Measurements from ENCODE around the gene ARID1A. TPM values are rescaled to one million over a fixed set of nuclear protein-coding genes. Genes with fewer than 3 reads are reported as not detected.

Gene ARID1A
- total and polyA plus RNA-seq, 2 of the 8 experiments (the other 6 are each of a cell fraction or from before 2014, with no cell fraction given): 52.1 to 103 TPM

- ChIA-PET POLR2A (ENCODE audit: partially characterized antibody) (interaction anchor here (1.6 kb wide), 1 partner anchor 62 kb away, joined by 3 read pairs; the partner anchor contains the start of gene GPN2), CTCF (ENCODE audit: partially characterized antibody) (interaction anchor here (12.8 kb wide), 1 partner anchor 31 kb away, joined by 125 read pairs; the partner anchor contains the start of gene SFN)
- Histone ChIP-seq H3K18ac (ENCODE audit: extremely low read depth, low read length) (no peak overlapping the region; the same call in 1 of the 2 replicates), H3K9ac (replicated peaks in 1 of 4; ENCODE audit: extremely low read depth in 1 of 4, low read depth in 3 of 4, low read length in 3 of 4) (peak overlapping the region in 2 of 4 experiments; percentile 35 to 66; a peak in 4 of 7 replicates), H3K23ac (ENCODE audit: insufficient read length) (no peak overlapping the region), H2BK120ac (replicated peaks; ENCODE audit: low read depth, low read length) (no peak overlapping the region), H3K14ac (ENCODE audit: insufficient read length) (no peak overlapping the region), H2BK12ac (ENCODE audit: low read depth, low read length) (no peak overlapping the region), H2BK15ac (ENCODE audit: low read length) (no peak overlapping the region), H3K36me3 (ENCODE audit: control insufficient read depth in 2 of 4, insufficient read depth in 4 of 4, low read length in 3 of 4) (peaks cover 0 to 2% (median under 1%) of the 10 kb centered on the region in 4 experiments; a peak in 1 of 8 replicates), H3K4ac (replicated peaks; ENCODE audit: insufficient read length, low read depth, low read length) (no peak overlapping the region), H2AK5ac (ENCODE audit: low read depth, low read length) (no peak overlapping the region), H4K8ac (ENCODE audit: extremely low read depth, insufficient read depth, low read length) (no peak overlapping the region), H4K5ac (ENCODE audit: insufficient read length, low read depth, low read length) (no peak overlapping the region), H3K4me1 (replicated peaks in 1 of 4; ENCODE audit: control insufficient read depth in 3 of 4, insufficient read depth in 4 of 4, low read length in 3 of 4) (peaks cover 6 to 9% (median 7%) of the 10 kb centered on the region in 4 experiments; a peak in 6 of 7 replicates), H4K91ac (replicated peaks; ENCODE audit: insufficient read length, low read length) (no peak overlapping the region), H4K20me1 (replicated peaks in 1 of 2; ENCODE audit: control insufficient read depth in 1 of 2, insufficient read depth in 2 of 2, low read length in 2 of 2) (peaks cover 9% of the 10 kb centered on the region in 2 experiments), H3K56ac (replicated peaks; ENCODE audit: insufficient read length, low read depth, low read length) (no peak overlapping the region), H2BK20ac (ENCODE audit: low read length) (no peak overlapping the region), H2AFZ (ENCODE audit: low read length) (no peak overlapping the region), H3K79me2 (ENCODE audit: control insufficient read depth in 1 of 2, insufficient read depth in 2 of 2, low read length in 2 of 2) (peaks cover 0 to 11% of the 10 kb centered on the region in 2 experiments; a peak in 1 of 4 replicates), H3K27me3 (replicated peaks in 1 of 4; ENCODE audit: control insufficient read depth in 3 of 4, extremely low read depth in 1 of 4, insufficient read depth in 3 of 4, low read length in 3 of 4) (no peaks in the 10 kb centered on the region), H3K27ac (ENCODE audit: low read depth, low read length) (no peak overlapping the region), H3K23me2 (ENCODE audit: low read depth, low read length) (peaks cover 6% of the 10 kb centered on the region; the same call in 1 of the 2 replicates), H3K9me3 (ENCODE audit: insufficient read depth in 2 of 2, low read depth in 1 of 2, low read length in 1 of 2) (no peaks in the 10 kb centered on the region), H3K4me3 (ENCODE audit: extremely low read depth in 1 of 4, insufficient read depth in 2 of 4, low read depth in 3 of 4, low read length in 4 of 4) (peak overlapping the region; percentile 53 to 76 (median 56)), H2BK5ac (ENCODE audit: low read depth, low read length) (no peak overlapping the region), H3K4me2 (ENCODE audit: insufficient read depth in 1 of 2, low read depth in 2 of 2, low read length in 2 of 2) (peak overlapping the region; percentile 86 to 93), H3K79me1 (ENCODE audit: low read depth, low read length) (peaks cover 12% of the 10 kb centered on the region)
- FAIRE-seq: no peak
- 20% methylated on average over 4 of the region's 17 CpGs; no CpG with 5 or more reads in 1 of the 2 experiments for WGBS, 2 experiments (ENCODE audit: extremely low coverage in 1 of 2, insufficient coverage in 1 of 2, insufficient read length in 1 of 2, insufficient replicate concordance in 2 of 2, low coverage in 1 of 2, low lambda C conversion rate in 2 of 2, missing lambda C conversion rate in 1 of 2)
- DNase-seq (ENCODE audit: low read depth in 1 of 2, low spot score in 2 of 2): no peak
- no peak for TF ChIP-seq FOSL1 (IDR thresholded peaks at IDR 0.05; ENCODE audit: insufficient read depth, low read depth, low read length)
These were observed 131.3 kb downstream of the ARID1A start for GRCh38 chr1:26827106-26827604.

All from H1 (cell line).